GM12892 (cell line): ENCODE measurements around the gene EMID1.

ENCODE experiments used
- DNase-seq: peaks from one replicate; pipeline ENCODE4 v3.0.0; 2011; ENCODE audit not compliant: insufficient read length
- FAIRE-seq: peaks from 2 replicates; lab custom pipeline; 2011; peaks lifted over from hg19 to GRCh38; lab: Jason Lieb, UNC
- POLR2A ChIP-seq: IDR thresholded peaks from 2 replicates; pipeline ENCODE4 v1.6.1; 2011; ENCODE audit warnings: low read depth, low read length, control low read depth
- POLR2AphosphoS5 ChIP-seq: IDR thresholded peaks from 2 replicates; pipeline ENCODE4 v1.6.1; 2011; ENCODE audit warnings: low read depth, low read length, control low read depth
- TAF1 ChIP-seq: IDR thresholded peaks from 2 replicates; pipeline ENCODE4 v1.6.1; 2011; ENCODE audit warnings: low read depth, mild to moderate bottlenecking, control low read depth, low read length, borderline replicate concordance

The EMID1 gene

GRCh38 chr22:29206372-29207242 is 911 bp downstream of the EMID1 start:
- DNase-seq (no peak), FAIRE-seq (no peak)
- TF ChIP-seq TAF1 (no peak), POLR2AphosphoS5 (no peak), POLR2A (no peak)

GRCh38 chr22:29207243-29207550 is 1.5 kb downstream of the EMID1 start:
- FAIRE-seq (no peak), DNase-seq (no peak)
- no peak for TF ChIP-seq POLR2AphosphoS5
- TF ChIP-seq TAF1, result no peak
- no peak for TF ChIP-seq POLR2A

- DNase-seq (no peak), FAIRE-seq (peak; percentile 57)
- TF ChIP-seq TAF1 (no peak), POLR2AphosphoS5 (no peak), POLR2A (no peak)
Observed at GRCh38 chr22:29207562-29208501, 2.1 kb downstream of the EMID1 start.

- no peak for DNase-seq
- TF ChIP-seq TAF1 (no peak), POLR2AphosphoS5 (no peak), POLR2A (no peak)
- FAIRE-seq, result peak; percentile 61
Observed at GRCh38 chr22:29208502-29208862, 2.8 kb downstream of the EMID1 start.

GRCh38 chr22:29208879-29209623 is 3.4 kb downstream of the EMID1 start:
- TF ChIP-seq TAF1 (no peak), POLR2AphosphoS5 (no peak), POLR2A (no peak)
- DNase-seq (no peak), FAIRE-seq (no peak)

- DNase-seq (no peak), FAIRE-seq (no peak)
- no peak for TF ChIP-seq POLR2A
- no peak for TF ChIP-seq POLR2AphosphoS5
- no peak for TF ChIP-seq TAF1
Observed at GRCh38 chr22:29209624-29209929, 3.9 kb downstream of the EMID1 start.

GRCh38 chr22:29211066-29211465 is 5.4 kb downstream of the EMID1 start:
- no peak for TF ChIP-seq POLR2A
- no peak for TF ChIP-seq POLR2AphosphoS5
- no peak for TF ChIP-seq TAF1
- DNase-seq, result no peak
- FAIRE-seq, result no peak

GRCh38 chr22:29211466-29211865 is 5.8 kb downstream of the EMID1 start:
- FAIRE-seq (no peak), DNase-seq (no peak)
- no peak for TF ChIP-seq POLR2A
- no peak for TF ChIP-seq POLR2AphosphoS5
- TF ChIP-seq TAF1, result no peak

GRCh38 chr22:29212743-29213142 is 7.0 kb downstream of the EMID1 start:
- FAIRE-seq (peak; percentile 17), DNase-seq (no peak)
- TF ChIP-seq POLR2AphosphoS5 (no peak), TAF1 (no peak), POLR2A (no peak)

GRCh38 chr22:29213493-29213892 is 7.8 kb downstream of the EMID1 start:
- TF ChIP-seq POLR2AphosphoS5 (no peak), POLR2A (no peak), TAF1 (no peak)
- FAIRE-seq, result no peak
- no peak for DNase-seq

GRCh38 chr22:29214232-29214631 is 8.5 kb downstream of the EMID1 start:
- no peak for DNase-seq
- no peak for TF ChIP-seq POLR2AphosphoS5
- TF ChIP-seq POLR2A, result no peak
- TF ChIP-seq TAF1, result no peak
- no peak for FAIRE-seq

GRCh38 chr22:29215012-29215860 is 9.5 kb downstream of the EMID1 start:
- TF ChIP-seq POLR2AphosphoS5 (no peak), POLR2A (no peak), TAF1 (no peak)
- FAIRE-seq (no peak), DNase-seq (peak; percentile 30)
